GM15510 (cell line): Measurements from ENCODE around the gene TCF7L2.

ENCODE experiments used
- POLR2A ChIP-seq: IDR thresholded peaks from 3 replicates; pipeline ENCODE4 v1.6.1; 2011; ENCODE audit warnings: borderline replicate concordance; ENCODE audit not compliant: insufficient read length; ENCODE audit errors: extremely low read depth

The TCF7L2 gene

GRCh38 chr10:113030453-113030852, 80.4 kb downstream of the TCF7L2 start:
- TF ChIP-seq POLR2A = no peak

GRCh38 chr10:113031147-113031546, 81.1 kb downstream of the TCF7L2 start:
- TF ChIP-seq POLR2A = no peak

DNA sequence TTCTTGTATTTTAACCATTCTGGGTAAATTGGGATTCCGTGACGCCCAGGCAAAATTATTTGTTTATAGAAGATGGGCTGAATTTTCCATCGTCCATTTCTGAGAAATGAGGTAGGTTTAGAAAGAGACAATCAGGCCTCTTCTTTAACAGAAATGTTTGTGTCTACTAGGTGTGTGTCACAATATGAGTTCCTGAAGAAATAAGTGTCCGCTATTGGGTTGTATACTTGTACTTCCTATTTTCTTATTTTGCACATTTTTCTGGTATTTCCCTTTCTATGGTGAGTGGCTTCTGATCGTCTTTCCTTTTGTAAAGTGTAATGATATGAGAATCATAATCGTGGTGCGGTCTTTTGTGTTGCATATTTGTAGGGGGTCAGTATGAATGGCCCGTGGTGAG, 83.9 kb downstream of the TCF7L2 start:
- TF ChIP-seq POLR2A = no peak

- no peak for TF ChIP-seq POLR2A
These were observed 85.8 kb downstream of the TCF7L2 start for GRCh38 chr10:113035732-113036312.

DNA sequence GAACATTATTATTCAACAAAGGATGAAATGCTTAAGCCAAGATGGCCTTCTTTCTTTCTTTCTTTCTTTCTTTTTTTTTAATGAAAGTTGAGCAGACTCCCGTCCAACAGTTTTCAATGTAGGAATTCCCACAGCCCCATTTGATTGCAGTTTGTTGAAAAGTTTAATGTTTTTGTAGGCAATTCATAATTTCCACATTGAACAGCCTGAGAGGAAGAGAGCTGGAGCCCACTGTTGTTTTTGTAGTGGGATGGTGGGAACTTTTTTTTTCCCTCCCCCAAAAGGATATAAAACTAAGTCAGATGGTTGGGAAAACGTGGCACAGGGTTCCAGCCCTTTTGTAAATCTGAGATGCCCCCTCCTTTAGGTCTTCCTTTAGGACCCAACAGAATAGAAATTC, 86.6 kb downstream of the TCF7L2 start:
- no peak for TF ChIP-seq POLR2A

- no peak for TF ChIP-seq POLR2A
These were observed 87.2 kb downstream of the TCF7L2 start for GRCh38 chr10:113037218-113037617.

DNA sequence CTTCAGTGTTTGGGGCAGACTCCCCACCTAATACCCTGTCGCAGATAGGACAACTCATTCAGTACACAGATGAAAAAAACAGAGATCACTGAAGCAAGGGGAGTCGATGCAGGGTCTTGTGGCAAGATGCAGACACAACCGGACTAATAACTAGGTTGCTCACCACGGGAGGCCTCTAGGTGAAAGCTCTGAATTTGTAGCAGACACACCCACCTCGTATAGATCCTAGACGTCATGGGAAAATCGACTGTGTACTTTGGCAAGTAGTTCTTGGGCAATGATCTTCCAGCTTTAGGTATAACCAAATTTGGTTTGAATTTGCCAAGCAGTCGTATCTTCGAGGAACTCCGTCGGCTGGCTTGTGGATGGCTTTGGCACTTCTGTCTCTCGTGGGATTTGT, 88.1 kb downstream of the TCF7L2 start:
- TF ChIP-seq POLR2A = no peak

DNA sequence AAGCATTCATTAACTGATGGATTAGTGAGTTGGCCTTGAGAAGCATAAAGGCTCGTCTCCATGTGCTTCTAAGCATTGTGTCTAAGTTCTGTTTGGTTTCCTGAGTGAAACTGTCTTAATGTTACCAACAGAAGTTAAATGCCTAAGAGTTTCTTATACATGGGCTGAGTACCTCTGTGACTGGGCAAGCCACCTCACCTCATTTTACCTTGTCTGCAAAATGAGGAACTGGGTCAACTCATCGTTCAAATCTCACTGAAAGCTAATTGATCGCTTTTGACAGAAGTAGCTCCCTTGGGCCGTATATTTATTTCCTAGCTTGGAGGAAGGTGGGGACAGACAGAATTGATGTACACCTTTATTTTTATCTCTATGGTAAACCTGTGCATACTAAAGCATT, 88.9 kb downstream of the TCF7L2 start:
- no peak for TF ChIP-seq POLR2A

DNA sequence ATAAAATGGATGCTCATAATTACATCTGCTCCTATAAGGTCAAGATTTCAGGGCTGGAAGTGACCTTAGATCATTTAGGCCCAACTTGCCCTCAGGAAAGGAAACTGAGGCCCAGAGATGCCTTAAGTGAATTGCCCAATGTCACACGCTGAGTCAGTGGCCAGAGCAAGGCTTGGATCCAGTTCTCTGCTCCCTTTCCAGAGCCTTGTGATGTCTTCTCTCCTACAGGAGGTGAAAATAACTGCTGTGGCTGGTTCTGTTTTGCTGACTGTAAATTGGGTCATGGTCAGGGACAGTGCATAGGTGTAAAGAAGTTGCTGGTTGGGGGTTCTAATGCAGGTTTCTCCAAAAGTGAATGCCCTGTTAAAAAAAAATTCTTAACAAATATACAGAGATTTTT, 91.3 kb downstream of the TCF7L2 start:
- TF ChIP-seq POLR2A = no peak

- TF ChIP-seq POLR2A = no peak
These were observed 92.0 kb downstream of the TCF7L2 start for GRCh38 chr10:113041841-113042750.

DNA sequence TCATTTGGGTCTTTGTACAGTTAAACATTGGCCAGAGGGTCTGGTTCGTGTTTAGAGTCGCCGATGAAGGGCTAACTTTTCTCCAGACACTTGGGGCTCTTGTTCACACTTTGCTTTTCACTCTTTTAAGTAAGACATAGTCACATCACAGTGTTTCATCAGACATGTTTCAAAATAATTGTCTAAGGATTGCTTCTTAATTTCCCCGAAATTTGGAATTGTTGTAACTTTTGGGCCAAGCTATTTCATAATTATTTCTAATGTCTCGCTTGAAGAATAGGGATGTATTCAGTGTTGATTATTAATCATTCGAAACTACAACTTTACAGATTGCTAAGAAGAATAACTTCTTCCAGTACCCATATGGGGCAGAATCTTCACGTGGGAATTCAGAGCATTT, 92.8 kb downstream of the TCF7L2 start:
- no peak for TF ChIP-seq POLR2A

- TF ChIP-seq POLR2A = no peak
These were observed 94.1 kb downstream of the TCF7L2 start for GRCh38 chr10:113044016-113044755.

- no peak for TF ChIP-seq POLR2A
These were observed 95.4 kb downstream of the TCF7L2 start for GRCh38 chr10:113045147-113046055.

GRCh38 chr10:113047151-113047550, 97.1 kb downstream of the TCF7L2 start:
- TF ChIP-seq POLR2A = no peak
